DMS114 treated with DMSO at 0.1 percent for 48 hours (cell line): ENCODE results near the gene MTFP1.
A peak's percentile ranks its signal among the peaks of the same experiment; 100 is the strongest.

Source experiments
- DNase-seq: peaks from one replicate; lab custom pipeline; 2025; ENCODE audit not compliant: unreplicated experiment; lab: John Stamatoyannopoulos, UW

Gene MTFP1, protein sequence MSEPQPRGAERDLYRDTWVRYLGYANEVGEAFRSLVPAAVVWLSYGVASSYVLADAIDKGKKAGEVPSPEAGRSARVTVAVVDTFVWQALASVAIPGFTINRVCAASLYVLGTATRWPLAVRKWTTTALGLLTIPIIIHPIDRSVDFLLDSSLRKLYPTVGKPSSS

DNA sequence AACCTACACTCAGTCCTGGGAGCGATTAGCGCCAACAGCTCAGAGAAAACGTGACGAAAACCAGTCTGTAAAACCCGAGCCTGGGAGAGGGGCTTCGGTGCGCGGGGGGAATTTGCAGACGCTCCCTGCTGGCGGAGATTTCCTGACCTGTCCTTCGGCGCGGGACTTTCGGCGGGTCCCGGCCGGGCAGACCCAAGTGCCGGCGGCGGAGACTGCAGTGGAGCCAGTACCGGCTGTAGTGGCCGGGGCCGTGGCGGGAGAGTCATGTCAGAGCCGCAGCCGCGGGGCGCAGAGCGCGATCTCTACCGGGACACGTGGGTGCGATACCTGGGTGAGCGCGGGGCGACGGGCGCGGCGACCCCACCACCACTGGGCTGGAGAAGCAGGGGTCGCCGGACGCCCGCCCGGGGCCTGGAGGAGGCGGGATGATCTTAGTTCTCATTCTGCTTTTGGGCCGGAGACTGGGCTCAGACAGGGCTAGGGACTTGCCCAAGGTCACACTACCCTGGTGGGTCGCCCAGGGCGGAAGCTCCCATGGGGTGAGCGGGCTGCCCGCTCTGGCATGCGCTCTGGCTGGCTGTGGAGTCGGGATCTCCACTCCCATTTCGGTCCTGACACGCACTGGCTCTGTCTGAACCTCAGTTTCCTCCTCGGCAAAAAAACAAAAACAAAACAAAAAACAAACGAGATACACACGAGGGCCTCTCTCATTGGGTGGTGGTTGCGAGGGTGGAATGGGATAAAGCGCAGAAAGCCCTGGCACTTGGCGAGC, at the start of gene MTFP1:
Gene MTFP1 (plus strand): TSS at position 153 of the 772 bp plus-strand sequence. CDS start 112 bp downstream, at position 265.
- DNase-seq: peak; percentile 67

- no peak for DNase-seq
Observed at GRCh38 chr22:30380011-30380410, 45.6 kb upstream of the MTFP1 start.

- DNase-seq: no peak
Observed at GRCh38 chr22:30381264-30381663, 44.3 kb upstream of the MTFP1 start.

DNA sequence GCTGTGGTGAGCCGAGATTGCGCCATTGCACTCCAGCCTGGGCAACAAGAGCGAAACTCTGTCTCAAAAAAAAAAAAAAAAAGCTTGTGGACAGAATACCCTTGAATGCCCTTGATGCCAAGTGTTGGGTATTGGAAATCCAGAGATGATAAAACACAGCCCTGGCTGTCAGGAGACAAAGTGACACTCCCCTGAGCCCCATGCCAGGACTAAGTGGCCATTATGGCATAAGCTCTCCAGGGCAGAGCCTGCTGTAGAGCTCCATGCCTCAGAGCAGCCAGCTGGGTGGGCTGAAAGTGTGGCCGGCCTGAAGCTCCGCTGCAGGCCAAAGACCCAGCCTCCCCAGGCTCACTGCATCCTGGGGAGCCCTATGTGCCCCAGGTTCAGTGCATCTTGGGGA, 43.2 kb upstream of the MTFP1 start:
- no peak for DNase-seq

DNA sequence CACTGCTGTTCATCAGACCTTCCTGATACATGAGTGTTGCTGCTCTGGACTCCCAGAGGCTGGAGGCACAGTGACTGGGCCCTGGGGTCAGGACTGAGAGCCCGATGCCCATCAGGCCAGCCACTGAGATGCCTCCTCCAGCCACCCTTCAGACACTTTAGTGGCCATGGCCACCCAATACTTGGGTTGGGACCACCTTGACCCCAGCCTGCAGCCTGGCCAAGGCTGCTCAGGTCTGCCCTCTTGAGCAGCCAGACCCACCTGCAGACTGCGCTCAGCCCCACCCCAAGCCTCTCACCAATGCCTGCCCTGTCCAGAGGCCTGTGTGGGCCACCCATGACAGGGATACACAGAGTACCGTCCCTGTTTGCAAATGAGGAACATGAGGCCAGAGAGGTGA, 42.5 kb upstream of the MTFP1 start:
- no peak for DNase-seq

DNA sequence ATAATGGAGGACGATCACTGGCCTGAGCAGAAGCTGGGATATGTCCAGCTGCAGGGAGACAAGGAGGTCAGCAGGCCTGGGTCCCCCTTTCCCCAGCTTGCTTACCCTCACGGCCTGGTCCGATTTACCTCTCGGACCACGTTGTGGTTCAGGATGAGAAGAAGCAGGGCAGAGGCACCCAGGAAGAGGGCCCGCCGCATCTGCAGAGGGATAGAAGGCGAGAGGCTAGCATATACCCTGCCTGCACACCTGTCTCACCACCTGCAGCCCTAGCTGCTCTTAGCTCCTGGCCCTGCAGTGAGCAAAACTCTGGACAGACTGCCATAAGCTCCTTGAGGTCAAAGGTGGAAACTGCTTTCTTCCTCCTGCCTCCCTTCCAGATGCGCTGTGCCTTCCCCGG, 39.6 kb upstream of the MTFP1 start:
- DNase-seq: no peak

- no peak for DNase-seq
Observed at GRCh38 chr22:30386608-30386959, 39.0 kb upstream of the MTFP1 start.

DNA sequence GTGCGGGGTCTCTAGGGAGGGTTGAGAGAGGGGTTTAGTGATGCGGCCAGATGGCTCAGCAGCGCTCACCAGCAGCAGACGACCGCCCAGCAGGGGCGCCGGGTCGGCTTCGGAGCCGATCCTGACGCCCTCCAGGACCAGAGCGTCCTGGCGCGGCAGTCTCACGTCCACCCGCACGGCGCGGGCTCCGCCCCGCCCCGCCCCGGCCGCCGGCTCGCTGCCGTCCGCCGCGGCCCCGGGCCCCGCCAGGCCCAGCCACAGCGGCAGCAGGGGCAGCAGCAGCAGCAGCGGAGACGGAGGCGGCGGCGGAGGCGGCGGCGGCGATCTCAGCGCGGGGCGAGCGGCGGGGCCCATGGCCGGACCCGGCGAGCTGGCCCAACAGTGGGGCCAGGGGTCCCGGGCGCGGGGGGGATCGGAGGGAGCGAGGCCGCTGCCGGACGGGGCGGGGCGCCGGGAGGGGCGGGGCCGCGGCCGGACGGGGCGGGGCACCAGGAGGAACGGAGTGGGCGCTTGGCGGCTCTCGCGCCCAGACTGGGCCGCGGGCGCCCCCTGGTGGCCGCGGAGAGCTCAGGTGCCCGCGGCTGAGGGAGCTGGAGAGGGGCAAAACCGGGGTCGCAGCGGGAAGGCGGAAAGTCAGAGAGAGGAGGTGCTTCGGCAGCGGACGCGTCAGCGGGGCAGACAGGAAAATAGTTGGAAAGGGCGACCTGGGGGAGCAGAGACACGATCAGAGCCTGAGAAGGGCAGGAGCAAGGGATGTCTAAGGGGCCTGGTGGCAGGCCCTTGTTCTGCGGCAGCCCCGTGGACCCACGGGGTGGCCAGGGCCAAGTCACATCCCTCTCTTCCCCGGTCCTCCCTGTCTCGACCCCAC, 38.4 kb upstream of the MTFP1 start, which contains the start of gene RNF215:
Gene RNF215 (minus strand): TSS at position 452 of the 868 bp plus-strand sequence. CDS start 98 bp downstream, at position 354.
- DNase-seq: peak; percentile 59

GRCh38 chr22:30390974-30391691, 34.4 kb upstream of the MTFP1 start:
- no peak for DNase-seq

GRCh38 chr22:30392661-30393321, 32.8 kb upstream of the MTFP1 start:
- no peak for DNase-seq

- no peak for DNase-seq
Observed at GRCh38 chr22:30393322-30393680, 32.3 kb upstream of the MTFP1 start.

- no peak for DNase-seq
Observed at GRCh38 chr22:30393885-30394284, 31.7 kb upstream of the MTFP1 start.

- no peak for DNase-seq
Observed at GRCh38 chr22:30396871-30397655, 28.5 kb upstream of the MTFP1 start, which contains the start of gene SEC14L2. Gene SEC14L2 (plus strand): TSS chr22:30397018. CDS start chr22:30397117, 99 bp downstream.

- no peak for DNase-seq
Observed at GRCh38 chr22:30397656-30398635, 27.6 kb upstream of the MTFP1 start.

GRCh38 chr22:30398685-30399680, 26.6 kb upstream of the MTFP1 start:
- DNase-seq: no peak

DNA sequence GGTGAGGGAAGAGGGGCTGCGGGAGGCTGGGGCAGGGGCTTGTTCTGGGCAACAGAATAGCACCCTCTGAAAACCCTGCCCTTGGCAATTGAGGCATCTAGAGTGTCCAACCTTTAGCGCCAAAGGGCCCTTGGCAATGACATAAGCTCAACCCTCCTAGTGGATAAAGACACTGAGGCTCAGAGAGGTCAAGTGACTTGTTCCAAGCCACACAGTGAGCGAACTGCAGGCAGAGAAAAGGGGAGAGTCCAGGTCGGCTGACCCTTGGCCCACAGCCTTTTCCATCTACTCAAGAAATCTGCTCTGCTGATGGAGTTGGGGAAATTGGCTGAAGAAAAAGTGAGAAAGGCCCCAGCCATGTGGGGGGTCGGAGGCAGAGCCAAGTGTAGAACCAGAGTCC, 25.9 kb upstream of the MTFP1 start:
- DNase-seq: no peak

- no peak for DNase-seq
Observed at GRCh38 chr22:30400159-30400558, 25.4 kb upstream of the MTFP1 start.
